ENCODE measurements around the gene KDM5A. TPM values are rescaled to one million over a fixed set of nuclear protein-coding genes. Genes with fewer than 3 reads are reported as not detected.
"Not testable (repeated sequence)": the region's sequence is repeated elsewhere in the genome, so short reads cannot be mapped to it uniquely, and the experiment has no call there.

KDM5A gene
- polyA plus RNA-seq, 1 donor (not counting 4 experiments of a cell fraction or from before 2014, with no cell fraction given), result 14.5 TPM

GRCh38 chr12:298059-298458, 91.1 kb downstream of the KDM5A start:
- H4K20me1 ChIP-seq (ENCODE audit: control insufficient read depth, extremely low read depth, insufficient read depth, low read length); FAIRE-seq; H3K27me3 ChIP-seq (ENCODE audit: control insufficient read depth, extremely low read depth, insufficient read depth, low read length); H3K4me2 ChIP-seq (ENCODE audit: control insufficient read depth, extremely low read depth, insufficient read depth, low read depth, low read length); H3K27ac ChIP-seq (ENCODE audit: control insufficient read depth, insufficient read depth, low read length); H3K9ac ChIP-seq (ENCODE audit: control insufficient read depth, extremely low read depth, insufficient read depth, low read length); H2AFZ ChIP-seq (ENCODE audit: control insufficient read depth, low read length); H3K79me2 ChIP-seq (ENCODE audit: control insufficient read depth, insufficient read depth, low read length); H3K4me3 ChIP-seq (ENCODE audit: control insufficient read depth in 2 of 3, extremely low read depth in 1 of 3, insufficient read depth in 2 of 3, low read depth in 1 of 3, low read length in 3 of 3); H3K9me1 ChIP-seq (ENCODE audit: control insufficient read depth, extremely low read depth, insufficient read depth, low read length); H3K9me3 ChIP-seq (ENCODE audit: control insufficient read depth, low read depth, low read length); H3K4me1 ChIP-seq (ENCODE audit: control insufficient read depth, extremely low read depth, insufficient read depth, low read length); dilution Hi-C loops (cut with MboI; ENCODE audit: extremely low pct_ligation_motif_present, low sequenced_read_pairs); DNase-seq (ENCODE audit: low read depth, low spot score); H3K36me3 ChIP-seq (ENCODE audit: control insufficient read depth in 2 of 2, extremely low read depth in 1 of 2, insufficient read depth in 2 of 2, low read length in 2 of 2): not testable (repeated sequence)

DNA sequence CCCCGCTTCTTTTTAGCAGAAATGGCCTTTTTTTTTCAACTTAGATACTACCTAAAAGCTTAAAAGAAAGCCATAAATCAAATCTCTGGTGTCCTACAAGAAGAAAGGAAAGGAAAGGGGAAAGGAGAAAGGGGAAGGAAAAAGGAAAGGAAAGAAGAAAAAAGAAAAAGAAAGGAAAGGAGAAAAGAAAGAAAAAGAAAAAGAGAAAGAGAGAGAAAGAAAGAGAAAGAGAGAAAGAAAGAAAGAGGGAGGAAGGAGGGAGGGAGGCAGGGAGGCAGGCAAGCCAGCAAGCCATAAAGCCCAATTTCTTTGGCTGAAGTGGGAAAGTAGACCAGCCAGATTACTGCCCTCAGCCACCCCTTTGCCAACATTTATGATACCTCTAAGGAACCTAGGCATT, 94.0 kb downstream of the KDM5A start:
- no peak overlapping the region for H3K27ac ChIP-seq (ENCODE audit: control insufficient read depth, insufficient read depth, low read length)
- FAIRE-seq, result no peak
- no peaks in the 10 kb centered on the region for H3K27me3 ChIP-seq (ENCODE audit: control insufficient read depth, extremely low read depth, insufficient read depth, low read length)
- H3K36me3 ChIP-seq (ENCODE audit: control insufficient read depth in 2 of 2, extremely low read depth in 1 of 2, insufficient read depth in 2 of 2, low read length in 2 of 2), result peaks cover 7 to 11% of the 10 kb centered on the region in 2 experiments
- no peaks in the 10 kb centered on the region for H3K79me2 ChIP-seq (ENCODE audit: control insufficient read depth, insufficient read depth, low read length)
- TF ChIP-seq CTCF (optimal IDR thresholded peaks at IDR 0.05 in 1 of 3, IDR thresholded peaks at IDR 0.05 in 1 of 3, conservative IDR thresholded peaks at IDR 0.05 in 1 of 3; ENCODE audit: extremely low read depth in 1 of 3, insufficient read depth in 2 of 3, low read length in 3 of 3) (no peak), EZH2 (IDR thresholded peaks at IDR 0.05; ENCODE audit: low read length) (no peak)
- H3K9me1 ChIP-seq (ENCODE audit: control insufficient read depth, extremely low read depth, insufficient read depth, low read length), result no peaks in the 10 kb centered on the region
- no peaks in the 10 kb centered on the region for H3K4me1 ChIP-seq (ENCODE audit: control insufficient read depth, extremely low read depth, insufficient read depth, low read length)
- DNase-seq (ENCODE audit: low read depth, low spot score), result no peak
- no peak overlapping the region for H3K4me3 ChIP-seq (ENCODE audit: control insufficient read depth in 2 of 3, extremely low read depth in 1 of 3, insufficient read depth in 2 of 3, low read depth in 1 of 3, low read length in 3 of 3)
- H3K4me2 ChIP-seq (ENCODE audit: control insufficient read depth, extremely low read depth, insufficient read depth, low read depth, low read length), result no peak overlapping the region
- no peak overlapping the region for H3K9ac ChIP-seq (ENCODE audit: control insufficient read depth, extremely low read depth, insufficient read depth, low read length)
- no peak overlapping the region for H2AFZ ChIP-seq (ENCODE audit: control insufficient read depth, low read length)
- no peaks in the 10 kb centered on the region for H3K9me3 ChIP-seq (ENCODE audit: control insufficient read depth, low read depth, low read length)
- dilution Hi-C loops (cut with MboI; ENCODE audit: extremely low pct_ligation_motif_present, low sequenced_read_pairs), result no loop called here
- no peaks in the 10 kb centered on the region for H4K20me1 ChIP-seq (ENCODE audit: control insufficient read depth, extremely low read depth, insufficient read depth, low read length)

GRCh38 chr12:293199-293598, 95.9 kb downstream of the KDM5A start:
- Histone ChIP-seq H3K4me3 (ENCODE audit: control insufficient read depth in 2 of 3, extremely low read depth in 1 of 3, insufficient read depth in 2 of 3, low read depth in 1 of 3, low read length in 3 of 3) (no peak overlapping the region), H3K27ac (ENCODE audit: control insufficient read depth, insufficient read depth, low read length) (no peak overlapping the region), H3K79me2 (ENCODE audit: control insufficient read depth, insufficient read depth, low read length) (no peaks in the 10 kb centered on the region), H3K9me1 (ENCODE audit: control insufficient read depth, extremely low read depth, insufficient read depth, low read length) (no peaks in the 10 kb centered on the region), H3K27me3 (ENCODE audit: control insufficient read depth, extremely low read depth, insufficient read depth, low read length) (no peaks in the 10 kb centered on the region), H2AFZ (ENCODE audit: control insufficient read depth, low read length) (no peak overlapping the region), H4K20me1 (ENCODE audit: control insufficient read depth, extremely low read depth, insufficient read depth, low read length) (no peaks in the 10 kb centered on the region), H3K4me1 (ENCODE audit: control insufficient read depth, extremely low read depth, insufficient read depth, low read length) (peaks cover 5% of the 10 kb centered on the region), H3K36me3 (ENCODE audit: control insufficient read depth in 2 of 2, extremely low read depth in 1 of 2, insufficient read depth in 2 of 2, low read length in 2 of 2) (peaks cover 7 to 11% of the 10 kb centered on the region in 2 experiments), H3K9me3 (ENCODE audit: control insufficient read depth, low read depth, low read length) (no peaks in the 10 kb centered on the region), H3K9ac (ENCODE audit: control insufficient read depth, extremely low read depth, insufficient read depth, low read length) (no peak overlapping the region), H3K4me2 (ENCODE audit: control insufficient read depth, extremely low read depth, insufficient read depth, low read depth, low read length) (no peak overlapping the region)
- FAIRE-seq (no peak), DNase-seq (ENCODE audit: low read depth, low spot score) (no peak)
- dilution Hi-C loops (cut with MboI; ENCODE audit: extremely low pct_ligation_motif_present, low sequenced_read_pairs), result no loop called here
- no peak for TF ChIP-seq CTCF (optimal IDR thresholded peaks at IDR 0.05 in 1 of 3, IDR thresholded peaks at IDR 0.05 in 1 of 3, conservative IDR thresholded peaks at IDR 0.05 in 1 of 3; ENCODE audit: extremely low read depth in 1 of 3, insufficient read depth in 2 of 3, low read length in 3 of 3)
- no peak for TF ChIP-seq EZH2 (IDR thresholded peaks at IDR 0.05; ENCODE audit: low read length)

Data from keratinocyte (primary cell).